EL (cell line): ENCODE results near the gene NUDT16.
"Not testable (repeated sequence)": the region's sequence is repeated elsewhere in the genome, so short reads cannot be mapped to it uniquely, and the experiment has no call there.

Experiments used
- DNase-seq: peaks from one replicate; pipeline ENCODE4 v3.0.0-alpha.2; 2016

Gene NUDT16

DNA sequence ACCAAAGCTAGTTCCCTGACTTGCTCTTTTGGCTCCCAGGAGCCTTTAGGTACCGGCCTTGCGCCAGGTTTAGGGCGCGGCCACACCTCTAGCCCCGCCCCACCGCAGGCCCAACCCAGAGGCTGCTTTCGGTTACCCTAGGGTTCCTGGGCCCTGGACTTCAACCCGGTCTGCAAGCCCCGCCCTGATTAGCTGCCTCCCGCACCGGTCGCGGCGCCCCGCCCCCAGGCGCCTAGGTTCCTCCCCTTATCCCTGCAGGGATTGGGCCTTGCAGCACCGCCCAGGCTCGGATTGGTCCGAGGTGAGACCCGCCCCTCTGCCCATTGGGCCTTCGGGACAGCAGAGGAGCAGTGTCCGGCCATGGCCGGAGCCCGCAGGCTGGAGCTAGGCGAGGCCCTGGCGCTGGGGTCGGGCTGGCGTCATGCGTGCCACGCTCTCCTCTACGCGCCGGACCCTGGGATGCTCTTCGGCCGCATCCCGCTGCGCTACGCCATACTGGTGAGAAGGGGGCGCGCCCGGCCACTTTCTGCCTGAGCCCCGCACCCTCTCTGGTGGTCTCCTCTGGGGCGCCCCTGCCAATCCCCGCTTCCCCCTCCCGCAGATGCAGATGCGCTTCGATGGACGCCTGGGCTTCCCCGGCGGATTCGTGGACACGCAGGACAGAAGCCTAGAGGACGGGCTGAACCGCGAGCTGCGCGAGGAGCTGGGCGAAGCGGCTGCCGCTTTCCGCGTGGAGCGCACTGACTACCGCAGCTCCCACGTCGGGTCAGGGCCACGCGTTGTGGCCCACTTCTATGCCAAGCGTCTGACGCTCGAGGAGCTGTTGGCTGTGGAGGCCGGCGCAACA lies at the start of gene NUDT16:
TSS of gene NUDT16 (plus strand) at position 330 of the 847 bp plus-strand sequence. CDS start at position 361, 31 bp downstream.
- DNase-seq, result peak; percentile 99

DNA sequence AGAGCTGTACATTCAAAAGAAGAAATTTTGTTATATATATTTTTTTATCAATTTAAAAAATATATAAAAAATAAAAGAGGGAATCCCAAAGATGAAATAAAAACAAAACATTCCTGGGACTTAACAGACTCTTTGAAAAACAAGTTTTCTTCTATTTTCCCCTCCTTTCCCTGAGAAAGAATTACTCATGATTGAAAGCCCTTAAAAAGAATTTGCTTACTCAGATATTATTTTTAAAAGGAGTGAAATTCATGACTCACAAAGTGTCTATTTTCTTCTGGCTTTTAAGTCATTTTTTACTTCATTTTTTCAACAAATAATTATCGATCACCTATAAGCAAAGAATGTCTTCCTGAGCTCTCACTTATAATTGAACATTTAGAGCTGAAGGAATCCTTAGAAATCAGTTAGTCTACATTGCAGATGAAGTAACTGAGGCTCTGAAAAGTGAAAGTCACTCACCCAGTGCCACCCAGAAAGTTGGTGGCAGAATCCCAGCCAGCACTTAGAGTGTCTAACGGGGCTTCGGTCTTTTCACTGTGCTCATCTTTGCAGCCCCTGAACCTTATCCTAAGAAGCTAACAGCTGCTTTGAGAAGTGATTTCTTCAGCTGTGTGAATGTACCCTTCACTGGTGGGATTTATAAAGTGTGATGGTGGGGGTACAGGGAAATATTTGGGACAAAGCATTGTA lies 42.5 kb upstream of the NUDT16 start:
- DNase-seq, result peak; percentile 16

DNA sequence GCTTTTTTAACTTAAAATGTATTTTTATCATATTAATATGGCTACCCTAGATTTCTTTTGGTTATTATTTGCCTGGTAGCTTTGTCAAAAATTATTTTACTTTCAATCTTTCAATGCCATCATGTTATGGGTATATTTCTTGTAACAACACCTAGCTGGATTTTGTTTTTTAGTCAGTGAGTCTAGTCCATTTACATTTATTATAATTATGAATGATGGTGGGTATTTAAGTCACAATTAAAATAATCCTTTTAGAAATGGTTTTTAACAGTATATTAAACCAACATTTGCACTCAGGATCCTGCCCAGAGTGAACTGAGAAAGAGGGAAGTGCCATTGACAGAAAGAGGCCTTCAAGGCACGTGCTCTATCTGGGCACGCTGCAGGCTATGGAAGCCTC lies 39.8 kb upstream of the NUDT16 start:
- DNase-seq, result no peak

GRCh38 chr3:131348911-131349310 lies 32.7 kb upstream of the NUDT16 start:
- DNase-seq, result peak; percentile 13

GRCh38 chr3:131349454-131349853 lies 32.1 kb upstream of the NUDT16 start:
- DNase-seq, result no peak

DNA sequence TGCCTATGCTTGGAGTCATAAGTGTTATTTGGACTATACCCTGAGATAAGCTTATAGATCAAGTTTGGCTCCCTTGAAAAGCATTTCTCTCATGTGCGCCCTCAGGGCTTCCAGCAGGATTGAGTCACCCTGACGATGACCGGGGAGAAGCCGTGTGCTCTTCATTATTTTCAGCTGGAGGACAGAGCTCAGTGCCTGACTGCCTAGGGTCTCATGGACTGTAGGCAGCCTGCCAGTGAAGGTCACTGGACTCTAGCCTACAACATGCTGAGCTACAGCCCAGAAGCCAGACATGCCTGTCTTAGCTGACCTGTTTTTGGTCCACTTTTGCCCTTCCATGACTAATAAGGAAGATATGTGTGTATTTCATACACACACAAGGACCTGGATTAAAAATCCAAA lies 31.6 kb upstream of the NUDT16 start:
- peak; percentile 97 for DNase-seq

DNA sequence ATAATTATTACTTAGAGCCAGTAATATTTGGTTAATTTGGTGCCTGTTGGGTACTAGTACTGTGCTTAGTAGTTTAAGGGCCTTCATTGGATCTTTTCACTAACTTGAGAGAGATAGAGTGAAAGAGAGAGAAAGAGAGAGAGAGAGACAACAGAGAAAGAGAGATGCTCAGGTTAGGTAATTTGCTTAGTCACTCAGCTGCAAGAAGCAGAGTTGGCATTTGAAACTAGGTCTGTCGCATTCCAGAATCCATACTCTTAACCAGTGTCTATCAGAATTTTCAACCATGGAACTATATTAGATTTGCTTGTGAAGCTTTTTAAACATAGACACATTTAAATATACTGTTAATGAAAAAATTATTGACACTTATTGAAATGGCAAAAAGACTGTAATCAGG lies 31.1 kb upstream of the NUDT16 start:
- DNase-seq, result peak; percentile 51

GRCh38 chr3:131353016-131353877 lies 28.3 kb upstream of the NUDT16 start:
- DNase-seq, result peak; percentile 11

DNA sequence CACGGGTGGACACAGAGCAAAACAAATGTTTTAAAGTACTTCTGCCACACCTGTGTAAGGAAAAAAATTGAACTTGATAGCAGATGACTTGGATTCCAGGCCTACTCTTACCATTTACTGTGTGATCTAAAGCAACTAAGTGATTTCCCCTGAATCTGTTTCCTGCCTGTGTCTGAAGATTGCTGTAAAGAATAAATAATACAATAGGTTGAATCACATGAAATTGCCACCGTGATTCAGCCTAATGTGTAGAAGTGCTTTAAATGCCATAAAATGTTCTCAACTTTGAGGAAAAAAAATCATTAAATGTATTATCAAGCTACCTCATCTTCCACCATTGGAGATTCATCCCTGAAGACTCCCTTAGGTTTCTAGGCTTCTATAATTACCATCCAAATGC lies 27.6 kb upstream of the NUDT16 start:
- no peak for DNase-seq

DNA sequence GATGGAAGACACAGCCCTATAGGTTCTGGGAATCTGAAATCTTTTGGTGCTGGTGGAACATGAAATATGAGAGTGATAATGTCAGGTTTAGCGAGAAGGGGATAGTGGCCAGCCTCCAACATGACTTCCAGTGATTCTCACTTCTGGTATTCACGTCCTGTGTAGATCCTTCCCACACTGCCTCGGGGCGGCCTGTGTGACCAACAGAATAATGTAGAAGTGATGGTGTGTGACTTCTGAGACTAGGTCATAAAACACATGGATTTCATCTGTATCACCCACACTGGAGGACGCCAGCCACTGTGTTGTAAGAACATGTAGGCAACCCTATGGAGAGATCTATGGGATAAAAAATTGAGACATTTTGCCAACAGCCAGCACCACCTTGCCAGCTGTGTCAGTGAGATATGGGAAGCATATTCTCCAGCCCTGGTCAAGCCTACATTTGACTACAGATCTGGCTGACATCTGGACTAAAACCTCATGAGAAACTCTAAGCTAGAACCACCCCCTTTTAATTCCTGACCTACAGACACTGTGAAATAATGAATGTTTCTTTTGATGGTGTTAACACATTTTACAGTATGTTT lies 25.5 kb upstream of the NUDT16 start:
- peak; percentile 90 for DNase-seq

DNA sequence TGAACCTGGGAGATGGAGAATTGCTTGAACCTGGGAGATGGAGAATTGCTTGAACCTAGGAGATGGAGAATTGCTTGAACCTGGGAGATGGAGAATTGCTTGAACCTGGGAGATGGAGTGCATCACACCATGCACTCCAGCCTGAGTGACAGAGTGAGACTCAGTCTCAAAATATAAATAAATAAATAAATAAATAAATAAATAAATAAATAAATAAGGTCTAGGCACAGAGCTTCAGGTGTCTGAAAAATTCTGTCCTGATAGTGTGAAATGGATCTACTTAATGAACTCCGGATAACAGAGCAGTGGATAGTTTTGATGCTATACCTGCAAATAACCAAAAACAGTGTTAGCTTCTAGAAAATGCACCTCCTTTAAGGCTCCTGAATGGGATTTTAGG lies 24.3 kb upstream of the NUDT16 start:
- no peak for DNase-seq

- DNase-seq, result no peak
Observed at GRCh38 chr3:131360191-131360755, 21.3 kb upstream of the NUDT16 start.

DNA sequence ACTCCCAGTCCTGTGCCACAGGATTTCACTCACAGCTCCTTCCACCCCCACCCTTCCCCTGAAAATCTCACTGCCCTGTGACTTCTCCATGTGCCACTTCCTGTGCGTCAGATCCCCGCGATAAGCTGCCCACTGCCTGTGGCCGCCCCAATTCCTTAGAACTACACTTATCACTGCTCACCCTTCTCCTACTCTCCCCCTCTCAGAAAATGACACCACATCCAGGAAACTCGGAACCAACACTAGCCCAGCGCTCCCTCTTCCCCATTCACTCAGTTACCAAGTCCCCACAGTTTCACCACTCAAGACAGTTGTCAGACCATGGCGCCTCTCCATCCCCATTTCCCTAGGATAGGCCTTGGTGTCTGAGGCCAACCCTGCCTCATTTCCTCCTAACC lies 20.5 kb upstream of the NUDT16 start:
- DNase-seq, result not testable (repeated sequence)

GRCh38 chr3:131361464-131362421 lies 19.8 kb upstream of the NUDT16 start:
- no peak for DNase-seq

- DNase-seq, result no peak
Observed at GRCh38 chr3:131363275-131363674, 18.3 kb upstream of the NUDT16 start.

- DNase-seq, result no peak
Observed at GRCh38 chr3:131370935-131371687, 10.5 kb upstream of the NUDT16 start.

DNA sequence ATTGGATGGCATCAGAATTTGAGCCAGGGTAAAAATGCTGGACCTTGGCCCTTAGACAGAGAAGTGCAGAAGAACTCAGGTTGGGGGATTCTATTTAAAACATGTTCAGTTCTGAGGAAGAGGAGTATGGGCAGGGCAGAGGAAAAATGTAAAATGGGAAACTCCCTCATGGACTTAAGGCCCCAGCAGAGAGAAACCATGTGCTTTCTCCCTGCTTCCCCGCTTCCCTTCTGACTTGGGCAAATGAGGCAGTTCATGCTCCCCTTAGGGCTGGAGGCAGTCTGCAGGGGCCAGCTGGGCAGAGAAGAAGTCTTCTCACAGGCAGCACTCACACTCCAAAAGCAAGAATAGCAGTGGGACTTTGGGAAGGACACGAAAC lies 9.9 kb upstream of the NUDT16 start:
- DNase-seq, result no peak

DNA sequence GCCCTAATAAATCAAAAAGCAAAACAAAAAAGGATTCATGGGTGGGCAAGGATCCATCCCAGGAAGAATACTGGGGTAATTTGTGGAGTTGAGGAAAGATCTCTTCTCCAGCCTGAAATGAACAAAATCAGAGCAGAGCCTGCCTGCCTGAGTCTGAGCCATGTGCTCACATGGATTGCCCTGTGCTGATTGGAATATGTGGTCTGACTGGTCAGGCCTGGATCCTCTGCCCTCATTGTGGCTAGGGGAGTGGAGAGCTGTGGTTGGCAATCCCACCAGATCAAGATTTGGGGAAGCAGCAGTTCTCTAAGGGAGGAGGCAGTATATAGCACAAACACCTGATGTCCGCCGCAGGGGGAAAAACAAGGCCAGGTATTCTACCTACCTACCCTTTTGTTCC lies 6.8 kb upstream of the NUDT16 start:
- DNase-seq, result no peak

- not testable (repeated sequence) for DNase-seq
Observed at GRCh38 chr3:131380821-131381444, 641 bp upstream of the NUDT16 start.
